IPS-20b (cell line): ENCODE results near the gene PRPS1L1.

Experiments
- H3K27ac ChIP-seq: one replicate; pipeline ENCODE4 v1.5.1; 2013; ENCODE audit warnings: low read length
- H3K27me3 ChIP-seq: 2 replicates; pipeline ENCODE4 v1.6.1; 2013; ENCODE audit warnings: mild to moderate bottlenecking, low read length, inconsistent platforms; ENCODE audit not compliant: insufficient read depth
- H3K36me3 ChIP-seq: 2 replicates; pipeline ENCODE4 v1.6.1; 2013; ENCODE audit warnings: low read depth, mild to moderate bottlenecking, inconsistent platforms, low read length, moderate library complexity; ENCODE audit not compliant: insufficient read depth
- H3K4me1 ChIP-seq: 2 replicates; pipeline ENCODE4 v1.6.1; 2013; ENCODE audit warnings: mild to moderate bottlenecking, control low read depth, inconsistent platforms, low read length, moderate library complexity; ENCODE audit not compliant: insufficient read depth
- H3K4me3 ChIP-seq: 2 replicates; pipeline ENCODE4 v1.5.1; 2013; ENCODE audit warnings: mild to moderate bottlenecking, low read length, inconsistent platforms
- H3K9ac ChIP-seq: 2 replicates; pipeline ENCODE4 v1.6.1; 2013; ENCODE audit warnings: low read depth, mild to moderate bottlenecking, inconsistent platforms, low read length, moderate library complexity
- H3K9me3 ChIP-seq: 2 replicates; pipeline ENCODE4 v1.6.1; 2013; ENCODE audit warnings: mild to moderate bottlenecking, low read depth, low read length, inconsistent platforms; ENCODE audit not compliant: insufficient read depth

PRPS1L1 gene

GRCh38 chr7:18003286-18003994 is 24.2 kb downstream of the PRPS1L1 start:
- H3K9ac ChIP-seq, result no peak overlapping the region
- no peaks in the 10 kb centered on the region for H3K27me3 ChIP-seq
- peaks cover 4% of the 10 kb centered on the region; the same call in 1 of the 2 replicates for H3K4me1 ChIP-seq

GRCh38 chr7:17998692-17999091 is 29.0 kb downstream of the PRPS1L1 start:
- H3K27me3 ChIP-seq, result no peaks in the 10 kb centered on the region
- peaks cover 6% of the 10 kb centered on the region; the same call in 1 of the 2 replicates for H3K9me3 ChIP-seq
- H3K4me1 ChIP-seq, result no peaks in the 10 kb centered on the region; the same call in 1 of the 2 replicates
- no peak overlapping the region for H3K4me3 ChIP-seq
- no peaks in the 10 kb centered on the region for H3K36me3 ChIP-seq
- no peak overlapping the region for H3K27ac ChIP-seq
- no peak overlapping the region for H3K9ac ChIP-seq

More at GRCh38 chr7:18003286-18003994, 24.2 kb downstream of the PRPS1L1 start:
- H3K36me3 ChIP-seq, result no peaks in the 10 kb centered on the region
- H3K27ac ChIP-seq, result no peak overlapping the region
- H3K9me3 ChIP-seq, result peaks cover 6% of the 10 kb centered on the region; the same call in 1 of the 2 replicates
- H3K4me3 ChIP-seq, result no peak overlapping the region

GRCh38 chr7:17996442-17997223 is 31.0 kb downstream of the PRPS1L1 start:
- Histone ChIP-seq H3K4me3 (no peak overlapping the region), H3K36me3 (no peaks in the 10 kb centered on the region), H3K9me3 (peaks cover 6% of the 10 kb centered on the region; the same call in 1 of the 2 replicates), H3K4me1 (no peaks in the 10 kb centered on the region; the same call in 1 of the 2 replicates), H3K9ac (no peak overlapping the region), H3K27me3 (no peaks in the 10 kb centered on the region), H3K27ac (no peak overlapping the region)

- Histone ChIP-seq H3K36me3 (no peaks in the 10 kb centered on the region), H3K27ac (no peak overlapping the region), H3K4me1 (no peaks in the 10 kb centered on the region; the same call in 1 of the 2 replicates), H3K27me3 (no peaks in the 10 kb centered on the region), H3K9me3 (peaks cover 6% of the 10 kb centered on the region; the same call in 1 of the 2 replicates), H3K9ac (no peak overlapping the region), H3K4me3 (no peak overlapping the region)
These were observed 31.6 kb downstream of the PRPS1L1 start for GRCh38 chr7:17996040-17996439.

- Histone ChIP-seq H3K36me3 (no peaks in the 10 kb centered on the region), H3K27me3 (no peaks in the 10 kb centered on the region), H3K9me3 (peaks cover 6% of the 10 kb centered on the region; the same call in 1 of the 2 replicates), H3K4me3 (no peak overlapping the region), H3K27ac (no peak overlapping the region), H3K9ac (no peak overlapping the region), H3K4me1 (no peaks in the 10 kb centered on the region; the same call in 1 of the 2 replicates)
These were observed 33.4 kb downstream of the PRPS1L1 start for GRCh38 chr7:17994079-17994850.

- no peaks in the 10 kb centered on the region; the same call in 1 of the 2 replicates for H3K4me1 ChIP-seq
- H3K27ac ChIP-seq, result no peak overlapping the region
- no peaks in the 10 kb centered on the region for H3K9me3 ChIP-seq
- no peak overlapping the region for H3K4me3 ChIP-seq
- no peaks in the 10 kb centered on the region for H3K36me3 ChIP-seq
- no peak overlapping the region for H3K9ac ChIP-seq
- no peaks in the 10 kb centered on the region for H3K27me3 ChIP-seq
These were observed 35.6 kb downstream of the PRPS1L1 start for GRCh38 chr7:17991866-17992648.

- no peak overlapping the region for H3K9ac ChIP-seq
- H3K27me3 ChIP-seq, result no peaks in the 10 kb centered on the region
- no peak overlapping the region for H3K27ac ChIP-seq
- no peaks in the 10 kb centered on the region for H3K9me3 ChIP-seq
- no peak overlapping the region for H3K4me3 ChIP-seq
- H3K36me3 ChIP-seq, result no peaks in the 10 kb centered on the region
- no peaks in the 10 kb centered on the region; the same call in 1 of the 2 replicates for H3K4me1 ChIP-seq
These were observed 36.9 kb downstream of the PRPS1L1 start for GRCh38 chr7:17990761-17991160.

- Histone ChIP-seq H3K9ac (no peak overlapping the region), H3K27me3 (no peaks in the 10 kb centered on the region), H3K27ac (no peak overlapping the region), H3K4me3 (no peak overlapping the region), H3K36me3 (no peaks in the 10 kb centered on the region), H3K4me1 (no peaks in the 10 kb centered on the region; the same call in 1 of the 2 replicates), H3K9me3 (no peaks in the 10 kb centered on the region)
These were observed 38.1 kb downstream of the PRPS1L1 start for GRCh38 chr7:17989546-17989945.

- Histone ChIP-seq H3K36me3 (no peaks in the 10 kb centered on the region), H3K4me1 (no peaks in the 10 kb centered on the region), H3K4me3 (no peak overlapping the region), H3K27me3 (no peaks in the 10 kb centered on the region), H3K9ac (no peak overlapping the region), H3K27ac (no peak overlapping the region), H3K9me3 (no peaks in the 10 kb centered on the region)
These were observed 38.8 kb downstream of the PRPS1L1 start for GRCh38 chr7:17988858-17989257.

GRCh38 chr7:17988141-17988540 is 39.5 kb downstream of the PRPS1L1 start:
- H3K4me1 ChIP-seq, result no peaks in the 10 kb centered on the region
- H3K27ac ChIP-seq, result no peak overlapping the region
- H3K9ac ChIP-seq, result no peak overlapping the region
- no peak overlapping the region for H3K4me3 ChIP-seq
- no peaks in the 10 kb centered on the region for H3K36me3 ChIP-seq
- no peaks in the 10 kb centered on the region for H3K27me3 ChIP-seq
- no peaks in the 10 kb centered on the region for H3K9me3 ChIP-seq

GRCh38 chr7:17986851-17987250 is 40.8 kb downstream of the PRPS1L1 start:
- no peak overlapping the region for H3K9ac ChIP-seq
- H3K27me3 ChIP-seq, result no peaks in the 10 kb centered on the region
- no peak overlapping the region for H3K27ac ChIP-seq
- H3K4me3 ChIP-seq, result no peak overlapping the region
- no peaks in the 10 kb centered on the region for H3K4me1 ChIP-seq
- no peaks in the 10 kb centered on the region for H3K36me3 ChIP-seq
- H3K9me3 ChIP-seq, result no peaks in the 10 kb centered on the region
